HG03095 (cell line): Measurements from ENCODE around the gene SNAP23.

Source experiments
- ATAC-seq: cut with Tn5 transposase; IDR thresholded peaks from one replicate; pipeline ENCODE4 v1.9.1; 2021; ENCODE audit warnings: moderate library complexity; ENCODE audit not compliant: unreplicated experiment

The SNAP23 gene

GRCh38 chr15:42494998-42495360 is 455 bp upstream of the SNAP23 start:
- ATAC-seq = no peak

DNA sequence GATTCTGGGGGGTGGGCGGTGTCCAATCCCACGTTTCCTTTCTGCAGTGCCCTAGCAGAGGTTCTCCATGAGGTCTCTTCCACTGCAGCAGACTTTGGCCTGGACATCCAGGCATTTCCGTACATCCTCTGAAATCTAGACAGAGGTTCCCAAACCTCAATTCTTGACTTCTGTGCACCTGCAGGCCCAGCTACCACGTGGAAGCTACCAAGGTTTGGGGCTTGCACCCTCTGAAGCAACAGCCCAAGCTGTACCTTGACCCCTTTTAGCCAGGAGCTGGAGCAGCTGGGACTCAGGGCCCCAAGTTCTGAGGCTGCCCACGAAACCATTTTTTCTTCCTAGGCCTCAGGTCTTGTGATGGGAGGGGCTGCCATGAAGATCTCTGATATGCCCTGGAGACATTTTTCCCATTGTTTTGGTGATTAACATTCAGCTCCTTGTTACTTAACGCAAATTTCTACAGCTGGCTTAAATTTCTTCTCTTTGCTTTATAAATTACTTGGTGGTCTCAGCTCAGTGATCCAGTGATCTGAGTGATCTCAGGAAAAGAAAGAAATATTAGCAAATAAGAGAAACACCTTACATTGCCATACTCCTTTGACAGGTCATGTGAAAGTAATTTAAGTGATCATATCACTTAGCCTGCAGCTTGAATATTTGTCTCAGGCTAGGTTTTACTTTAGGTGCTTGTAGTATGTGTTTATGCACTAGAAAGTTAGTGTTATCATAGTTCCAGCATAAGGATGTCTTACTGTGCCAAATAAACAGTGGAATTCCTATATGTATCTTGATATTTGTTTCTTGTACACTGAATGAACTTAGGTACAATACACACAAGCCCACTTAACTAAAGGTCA is 3.0 kb downstream of the SNAP23 start:
- no peak for ATAC-seq

DNA sequence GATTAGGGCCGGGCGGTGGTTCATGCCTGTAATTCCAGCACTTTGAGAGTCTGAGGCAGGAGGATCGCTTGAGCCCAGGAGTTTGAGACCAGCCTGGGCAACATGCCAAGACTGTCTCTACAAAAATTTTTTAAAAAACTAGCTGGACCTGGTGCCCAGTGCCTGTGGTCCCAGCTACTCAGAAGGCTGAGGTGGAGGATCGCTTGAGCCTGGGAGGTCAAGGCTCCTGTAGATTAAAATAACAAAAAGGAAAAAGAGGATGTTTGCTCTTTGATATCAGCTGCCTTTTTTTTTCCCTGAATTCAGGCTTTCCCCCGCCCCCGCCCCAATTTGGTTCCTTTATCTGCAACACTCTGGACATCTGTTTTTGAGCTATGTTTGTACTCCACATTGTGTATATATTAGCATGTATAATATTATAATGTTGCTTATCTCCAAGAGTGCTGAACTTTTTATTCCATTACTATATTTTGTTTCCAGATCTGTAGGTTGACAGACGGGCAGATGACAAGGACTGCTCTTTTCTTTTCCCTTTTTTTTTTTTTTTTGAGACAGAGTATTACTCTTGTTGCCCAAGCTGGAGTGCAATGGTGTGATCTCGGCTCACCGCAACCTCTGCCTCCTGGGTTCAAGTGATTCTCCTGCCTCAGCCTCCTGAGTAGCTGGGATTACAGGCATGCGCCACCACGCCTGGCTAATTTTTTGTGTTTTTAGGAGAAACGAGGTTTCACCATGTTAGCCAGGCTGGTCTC is 4.6 kb downstream of the SNAP23 start:
- no peak for ATAC-seq

GRCh38 chr15:42502477-42502876 is 7.0 kb downstream of the SNAP23 start:
- no peak for ATAC-seq

DNA sequence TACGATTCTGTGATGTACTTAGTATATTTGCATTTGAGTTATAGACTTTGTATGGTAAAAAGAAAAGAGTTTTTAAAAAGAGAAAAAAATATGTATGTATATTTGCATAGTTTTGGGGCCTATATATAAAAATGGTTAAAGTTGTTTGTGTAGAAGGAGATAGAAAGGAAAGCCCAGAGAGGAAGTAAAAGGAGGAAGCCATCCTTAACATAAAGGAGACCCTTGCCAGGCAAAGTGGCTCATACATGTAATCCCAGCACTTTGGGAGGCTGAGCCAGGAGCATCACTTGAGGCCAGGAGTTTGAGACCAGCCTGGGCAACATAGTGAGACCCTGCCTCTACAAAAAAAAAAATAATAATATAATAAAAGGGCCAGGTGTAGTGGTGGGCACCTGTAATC is 8.4 kb downstream of the SNAP23 start:
- no peak for ATAC-seq

DNA sequence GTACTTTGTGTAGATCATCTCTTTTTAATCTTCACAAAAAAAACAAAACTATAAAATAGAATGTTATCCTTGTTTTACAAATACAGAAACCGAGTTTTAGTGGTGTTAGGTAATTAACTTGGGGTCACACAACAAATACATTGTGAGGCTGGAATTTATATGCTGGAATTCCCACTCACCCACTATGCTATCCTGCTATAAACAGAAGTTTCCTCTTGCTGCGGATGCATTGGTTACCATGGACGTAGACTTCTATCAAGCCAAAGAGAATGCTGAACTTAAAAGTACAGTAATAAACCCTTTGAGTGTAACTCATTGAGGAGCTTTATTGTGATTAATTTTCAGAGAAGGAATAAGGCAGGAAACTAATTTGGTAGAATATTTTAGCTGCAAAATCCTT is 9.2 kb downstream of the SNAP23 start:
- no peak for ATAC-seq

GRCh38 chr15:42507514-42507913 is 12.1 kb downstream of the SNAP23 start:
- ATAC-seq = no peak

- ATAC-seq = no peak
Observed at GRCh38 chr15:42508263-42508690, 12.8 kb downstream of the SNAP23 start.

- no peak for ATAC-seq
Observed at GRCh38 chr15:42510258-42511006, 15.0 kb downstream of the SNAP23 start.

DNA sequence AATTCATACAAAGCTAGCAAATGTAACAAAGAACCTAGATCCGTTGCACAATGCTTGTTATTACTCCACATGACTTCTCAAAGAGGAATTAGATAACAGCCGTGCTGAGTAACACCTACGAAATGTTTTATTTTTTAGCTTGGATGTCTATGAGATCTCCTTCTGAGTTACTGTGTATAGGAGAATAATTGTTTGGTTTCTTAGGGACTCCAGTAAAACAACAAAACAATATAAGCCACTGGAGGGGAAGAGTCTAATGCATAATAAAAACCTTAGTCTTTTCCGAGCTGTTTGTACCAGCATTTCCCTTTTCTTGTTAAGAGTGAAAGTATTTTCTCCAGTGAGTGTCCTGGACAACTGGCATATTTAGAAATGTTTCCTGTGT is 15.6 kb downstream of the SNAP23 start:
- ATAC-seq = no peak

DNA sequence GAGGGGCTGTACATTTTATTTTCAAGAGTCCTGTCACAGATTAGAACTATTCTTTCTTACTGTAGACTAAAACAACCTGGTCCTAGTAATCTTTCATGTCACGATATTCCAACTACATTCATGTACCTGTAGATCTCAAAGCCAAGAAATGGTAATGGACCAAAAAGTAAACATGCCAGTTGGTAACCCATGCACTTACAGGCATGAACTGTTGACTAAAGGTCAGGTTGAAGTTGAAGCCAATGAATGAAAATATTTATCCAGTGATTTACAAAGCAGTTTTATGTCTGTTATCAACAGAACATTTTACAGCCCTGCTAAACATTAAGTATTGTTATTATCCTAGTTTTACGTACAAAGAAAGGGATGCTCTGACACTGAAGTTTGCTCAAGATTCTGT is 27.9 kb downstream of the SNAP23 start:
- ATAC-seq = no peak

- ATAC-seq = no peak
Observed at GRCh38 chr15:42528970-42529369, 33.5 kb downstream of the SNAP23 start.

DNA sequence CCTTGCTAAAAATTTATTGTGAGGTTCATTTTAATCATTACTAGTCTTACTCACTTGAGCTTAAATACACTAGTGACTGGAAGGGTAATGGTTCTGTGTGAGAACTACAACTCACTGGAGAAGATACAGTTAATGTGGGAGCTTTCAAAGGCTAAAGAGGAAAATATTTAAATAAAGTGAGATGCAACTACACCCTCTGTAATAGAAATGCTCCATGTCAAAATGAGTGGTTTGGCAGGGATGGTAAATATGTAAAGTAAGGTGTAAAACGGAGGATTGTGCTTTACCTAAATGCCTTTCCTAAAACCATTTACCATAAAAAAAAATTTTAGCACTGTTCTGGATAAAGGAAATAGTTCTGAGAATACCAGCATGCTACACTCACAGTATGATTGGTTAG is 37.8 kb downstream of the SNAP23 start:
- no peak for ATAC-seq

DNA sequence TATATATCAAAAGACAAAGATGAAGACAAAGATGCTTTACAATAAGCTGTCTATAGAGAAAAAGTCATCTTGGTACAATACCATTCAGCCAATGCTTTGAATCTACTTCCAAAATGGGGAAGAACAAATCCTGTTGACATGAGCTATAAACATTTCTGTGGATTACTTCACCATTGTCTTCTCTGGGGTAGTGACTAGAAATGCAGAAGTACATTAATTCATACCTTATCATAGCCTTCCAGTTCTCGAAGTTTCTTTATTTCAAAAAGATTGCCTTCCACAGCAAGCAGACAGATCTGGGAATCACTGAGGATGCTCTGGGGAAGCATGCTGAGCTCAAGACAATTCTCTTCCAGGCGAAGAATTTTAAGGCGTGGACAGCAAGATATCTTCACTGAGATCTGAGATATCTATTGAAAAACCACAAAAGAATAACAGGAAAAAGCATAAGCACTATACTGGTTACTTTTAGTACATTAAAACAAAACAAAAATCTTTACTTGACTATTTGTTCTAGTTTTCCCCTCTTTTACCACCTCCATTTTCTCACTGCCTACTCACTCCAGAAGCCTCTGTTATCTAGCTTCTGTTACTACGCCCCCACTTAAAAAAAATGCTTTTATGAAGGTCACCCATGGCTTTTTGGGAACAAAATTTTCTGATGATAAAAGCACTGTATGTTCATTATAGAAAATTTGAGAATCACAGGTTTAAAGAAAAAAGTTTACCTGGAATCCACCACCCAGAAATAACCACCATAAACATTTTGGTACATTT is 49.6 kb downstream of the SNAP23 start:
- ATAC-seq = no peak

GRCh38 chr15:42547918-42548248 is 52.4 kb downstream of the SNAP23 start:
- ATAC-seq = no peak

GRCh38 chr15:42548249-42549031 is 53.0 kb downstream of the SNAP23 start, which contains the start of the genes HAUS2 and LRRC57:
TSS of gene HAUS2 (plus strand) at chr15:42548838. CDS start at chr15:42548873, 35 bp downstream.
TSS of gene LRRC57 (minus strand) at chr15:42548793. CDS start at chr15:42548434, 359 bp downstream.
- peak; percentile 71 for ATAC-seq

GRCh38 chr15:42549032-42549491 is 53.6 kb downstream of the SNAP23 start:
- peak; percentile 25 for ATAC-seq

GRCh38 chr15:42549741-42550392 is 54.4 kb downstream of the SNAP23 start:
- ATAC-seq = no peak

DNA sequence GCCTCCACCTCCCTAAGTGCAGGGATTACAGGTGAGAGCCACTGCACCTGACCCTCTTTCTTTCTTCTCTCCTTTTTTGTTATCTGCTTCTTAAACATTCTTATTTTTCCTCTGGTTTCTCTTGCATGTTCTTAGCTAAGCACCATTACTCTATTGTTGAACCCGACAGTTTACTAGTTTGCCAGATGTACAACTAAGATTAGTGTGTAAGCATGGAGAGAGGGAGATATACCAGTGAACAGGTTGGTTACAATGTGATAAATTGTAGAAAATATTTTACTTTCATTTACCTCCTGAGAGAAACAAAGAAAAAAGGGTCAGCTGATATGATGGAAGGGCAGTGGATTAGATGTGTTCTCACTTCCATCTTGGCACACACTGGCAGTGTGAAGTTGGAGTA is 58.1 kb downstream of the SNAP23 start:
- ATAC-seq = no peak
